Pons (tissue), 1 donor: Measurements from ENCODE around the gene IGF1R.
A peak's percentile ranks its signal among the peaks of the same experiment; 100 is the strongest.

Experiments
- DNase-seq: peaks from one replicate; pipeline ENCODE4 v3.0.0-alpha.2; 2016; ENCODE audit warnings: low spot score

Gene IGF1R

DNA sequence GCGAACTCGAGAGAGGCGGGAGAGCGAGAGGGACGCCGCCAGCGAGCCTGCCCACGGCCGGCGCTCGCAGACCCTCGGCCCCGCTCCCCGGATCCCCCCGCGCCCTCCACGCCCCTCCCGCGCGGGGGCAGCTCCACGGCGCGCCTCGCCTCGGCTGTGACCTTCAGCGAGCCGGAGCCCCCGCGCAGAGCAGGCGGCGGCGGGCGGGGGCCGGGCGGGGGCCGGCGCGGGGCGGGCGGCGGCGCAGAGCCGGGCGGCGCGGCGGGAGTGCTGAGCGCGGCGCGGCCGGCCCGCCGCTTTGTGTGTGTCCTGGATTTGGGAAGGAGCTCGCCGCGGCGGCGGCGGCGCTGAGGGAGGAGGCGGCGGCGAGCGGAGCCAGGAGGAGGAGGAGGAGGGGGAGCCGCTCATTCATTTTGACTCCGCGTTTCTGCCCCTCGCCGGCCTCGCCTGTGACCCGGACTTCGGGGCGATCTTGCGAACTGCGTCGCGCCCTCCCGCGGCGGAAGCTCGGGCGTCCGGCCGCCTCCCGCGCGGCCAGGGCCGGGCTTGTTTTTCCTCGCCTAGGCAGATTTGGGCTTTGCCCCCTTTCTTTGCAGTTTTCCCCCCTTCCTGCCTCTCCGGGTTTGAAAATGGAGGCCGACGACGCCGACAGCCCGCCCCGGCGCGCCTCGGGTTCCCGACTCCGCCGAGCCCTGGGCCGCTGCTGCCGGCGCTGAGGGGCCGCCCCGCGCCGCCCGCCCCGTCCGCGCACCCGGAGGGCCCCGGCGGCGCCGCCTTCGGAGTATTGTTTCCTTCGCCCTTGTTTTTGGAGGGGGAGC lies 524 bp downstream of the IGF1R start:
- no peak for DNase-seq

DNA sequence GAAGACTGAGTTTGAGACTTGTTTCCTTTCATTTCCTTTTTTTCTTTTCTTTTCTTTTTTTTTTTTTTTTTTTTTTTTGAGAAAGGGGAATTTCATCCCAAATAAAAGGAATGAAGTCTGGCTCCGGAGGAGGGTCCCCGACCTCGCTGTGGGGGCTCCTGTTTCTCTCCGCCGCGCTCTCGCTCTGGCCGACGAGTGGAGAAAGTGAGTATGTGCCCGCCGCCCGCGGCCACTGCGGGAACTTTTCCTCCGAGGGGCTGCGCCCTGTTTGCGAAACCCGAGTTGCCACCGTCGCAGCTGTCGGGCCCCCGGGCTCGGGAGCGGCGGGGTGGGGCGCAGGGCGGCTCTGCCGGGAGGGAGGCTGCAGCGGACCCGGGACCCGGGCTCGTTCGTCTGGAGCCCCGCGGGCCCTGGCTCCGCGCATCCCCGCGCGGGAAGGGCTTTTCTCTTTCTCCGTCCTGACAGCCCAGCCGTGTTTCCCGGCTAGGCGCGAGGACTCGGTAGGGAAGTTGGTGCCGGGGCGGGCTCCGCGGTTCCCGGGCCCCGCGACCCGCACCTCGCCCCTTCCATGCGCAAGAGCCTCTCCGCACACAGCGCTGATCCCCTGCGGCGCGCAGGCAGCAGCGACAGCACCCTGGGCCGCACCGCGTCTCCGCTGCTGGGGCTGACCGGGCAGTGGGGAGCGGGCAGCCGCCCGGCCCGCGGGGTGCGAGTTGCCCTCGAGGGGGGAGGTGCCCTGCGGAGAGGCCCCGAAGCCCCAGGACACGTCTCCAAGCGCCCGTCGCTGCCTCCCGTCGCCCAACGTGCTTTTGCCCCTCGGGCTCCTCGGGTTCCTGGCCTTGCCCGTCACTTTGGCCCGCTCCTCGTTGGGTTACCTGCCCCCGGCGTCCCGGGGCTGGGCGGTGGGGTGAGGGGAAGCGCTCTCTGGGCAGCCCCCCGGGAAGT lies 1.4 kb downstream of the IGF1R start:
- no peak for DNase-seq

DNA sequence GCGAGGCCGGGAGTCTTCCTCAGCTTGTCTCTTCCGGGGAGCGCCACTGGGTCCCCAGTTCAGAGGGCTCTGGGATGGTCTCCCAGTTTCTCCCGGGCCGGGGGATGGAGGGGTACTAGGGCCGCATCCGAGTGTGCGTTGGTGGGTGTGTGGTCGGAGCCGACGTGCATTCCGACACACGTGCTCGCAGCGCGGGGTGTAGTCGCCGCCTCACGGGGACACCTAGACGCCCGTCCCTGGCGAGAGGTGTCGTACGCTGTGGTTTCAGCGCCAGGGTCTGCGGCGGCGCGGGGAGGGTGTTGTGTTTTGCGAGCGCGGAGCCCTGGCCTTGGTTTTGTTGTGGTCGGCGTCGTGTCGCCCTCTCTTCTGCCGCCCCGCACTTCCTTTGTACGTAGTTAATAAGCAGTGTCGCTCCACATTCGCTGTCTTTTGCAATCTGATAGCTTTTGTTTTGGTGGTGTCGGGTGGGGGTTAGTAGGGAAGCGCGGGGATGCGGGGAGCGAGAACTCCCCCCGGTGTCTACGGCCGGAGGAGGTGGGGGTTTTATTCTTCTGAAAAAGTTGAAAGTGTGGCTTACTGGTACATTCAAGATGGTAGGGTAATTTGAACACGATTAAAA lies 2.2 kb downstream of the IGF1R start:
- DNase-seq = no peak

GRCh38 chr15:98651036-98651481 lies 2.7 kb downstream of the IGF1R start:
- DNase-seq = no peak

DNA sequence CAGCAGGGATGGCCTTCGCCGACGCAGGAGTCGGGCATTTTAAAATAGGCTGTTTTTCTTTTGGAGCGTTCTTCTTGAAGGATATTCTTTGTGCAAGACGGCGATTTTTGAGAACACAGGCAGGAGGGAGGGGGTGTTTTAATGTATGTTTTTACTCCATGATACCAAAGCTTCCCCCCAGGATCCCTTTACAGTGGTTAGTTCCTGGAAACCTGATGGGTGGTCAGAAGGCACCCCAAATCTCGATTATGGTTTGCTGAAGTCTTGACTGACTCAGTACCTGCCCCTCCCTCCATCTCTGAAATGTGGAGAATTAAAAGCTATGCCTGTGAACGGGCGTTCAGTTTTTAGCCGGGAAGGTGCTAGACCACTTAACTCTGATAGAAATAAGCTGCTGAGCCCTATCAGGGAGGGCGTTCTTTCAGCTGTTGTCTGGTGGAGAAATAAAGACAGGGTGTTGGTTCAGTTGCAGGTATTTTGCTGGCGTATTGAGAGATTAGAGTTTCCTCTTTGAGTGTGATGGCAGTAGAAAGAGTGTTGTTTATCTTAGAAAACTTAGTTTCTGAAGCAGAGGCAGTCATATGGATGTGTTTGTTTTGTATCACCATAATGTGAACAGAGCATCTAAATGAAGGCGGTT lies 3.4 kb downstream of the IGF1R start:
- no peak for DNase-seq

- no peak for DNase-seq
Observed at GRCh38 chr15:98653686-98654085, 5.3 kb downstream of the IGF1R start.

- DNase-seq = no peak
Observed at GRCh38 chr15:98654790-98655360, 6.5 kb downstream of the IGF1R start.

DNA sequence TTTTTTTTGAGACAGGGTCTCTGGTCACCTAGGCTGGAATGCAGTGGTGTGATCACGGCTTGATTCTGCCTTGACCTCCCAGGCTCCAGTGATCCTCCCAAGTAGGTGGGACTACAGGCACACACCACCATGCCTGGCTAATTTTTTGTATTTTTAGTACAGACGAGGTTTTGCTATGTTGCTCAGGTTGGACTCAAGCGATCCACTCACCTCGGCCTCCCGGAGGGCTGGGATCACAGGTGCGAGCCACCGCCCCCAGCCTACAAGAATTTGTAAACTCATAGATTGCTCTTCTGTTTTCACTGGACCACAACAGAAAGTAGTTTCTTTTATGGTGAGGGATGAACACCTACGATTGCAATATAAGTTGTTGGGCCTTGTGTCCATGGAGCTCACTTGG lies 7.4 kb downstream of the IGF1R start:
- no peak for DNase-seq

GRCh38 chr15:98657721-98658120 lies 9.4 kb downstream of the IGF1R start:
- DNase-seq = no peak

DNA sequence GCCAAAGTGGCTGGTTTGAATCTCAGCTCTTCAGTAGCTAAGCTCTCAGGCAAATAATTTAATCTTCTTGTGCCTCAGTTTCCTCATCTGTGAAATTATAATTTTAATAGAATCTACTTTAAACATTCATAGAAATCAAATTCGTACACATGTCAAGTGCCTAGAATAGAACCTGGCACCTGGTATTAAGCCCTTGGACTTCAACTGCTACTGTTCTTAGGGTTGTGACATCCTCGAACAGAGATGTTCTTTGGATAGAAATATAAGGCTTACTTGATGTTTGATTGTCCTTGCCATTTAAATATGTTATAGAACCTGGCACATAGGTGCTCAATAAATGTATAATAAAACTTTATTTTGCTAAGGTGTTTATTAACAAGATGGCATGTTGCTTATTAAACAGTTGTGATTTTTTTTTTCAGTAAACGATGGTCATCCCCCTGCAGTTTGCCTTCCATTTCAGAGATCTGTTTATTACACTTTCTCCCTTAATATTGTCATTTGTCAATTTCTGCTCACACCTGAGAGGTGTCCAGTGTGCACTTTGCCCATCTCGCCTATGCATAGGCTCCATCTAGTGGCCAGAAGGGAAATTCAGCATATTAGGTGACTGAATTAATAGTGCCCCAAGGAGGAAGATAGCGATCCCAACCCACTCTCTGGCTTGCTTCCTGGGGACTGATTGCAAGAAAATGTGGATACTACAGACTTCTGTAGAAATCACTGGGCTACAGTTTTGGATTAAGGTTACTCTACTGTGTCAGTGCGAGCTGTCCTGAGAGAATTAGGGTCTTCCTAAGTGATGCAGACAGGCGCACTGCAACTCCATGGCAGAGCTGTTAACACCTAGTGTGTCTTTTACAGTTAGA lies 10.7 kb downstream of the IGF1R start:
- DNase-seq = peak; percentile 68

DNA sequence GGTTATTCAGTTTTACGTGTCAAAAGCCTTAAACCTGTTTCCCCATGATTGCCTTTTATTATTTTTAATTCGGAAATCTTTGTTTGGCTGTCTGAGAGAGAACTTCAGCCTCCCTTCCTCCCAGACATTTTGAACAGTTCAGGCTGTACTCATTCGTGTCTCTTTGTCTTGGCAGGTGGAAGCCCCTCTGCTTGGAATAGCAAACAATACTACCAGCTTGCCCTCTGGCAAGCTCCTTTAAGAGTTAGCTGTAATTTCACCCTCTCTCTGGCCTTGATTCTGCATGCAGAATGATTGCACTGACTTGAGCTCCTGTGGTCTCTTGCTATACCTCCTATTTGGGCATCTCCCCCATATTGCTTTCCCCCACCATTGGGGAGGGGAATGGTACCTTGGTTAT lies 11.7 kb downstream of the IGF1R start:
- no peak for DNase-seq

DNA sequence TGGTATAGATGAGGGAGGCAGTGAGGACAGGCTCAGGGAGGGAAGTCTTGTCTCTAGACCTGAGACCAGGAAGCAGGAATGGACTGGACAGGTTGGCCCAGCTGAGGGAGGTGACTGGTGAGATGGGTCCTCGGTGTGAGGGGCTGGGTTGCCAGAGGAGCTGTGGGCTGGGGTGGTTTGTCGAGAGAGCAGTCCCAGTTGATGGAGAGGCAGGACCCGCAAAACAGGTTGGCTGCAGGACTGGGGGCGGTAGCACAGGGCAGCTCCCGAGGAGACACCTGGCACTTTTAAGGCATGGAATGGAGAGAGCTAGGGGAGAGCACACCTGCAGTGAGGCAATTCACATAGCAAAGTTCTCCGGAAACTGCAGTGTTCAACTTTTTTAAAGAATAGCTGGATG lies 14.7 kb downstream of the IGF1R start:
- no peak for DNase-seq

- no peak for DNase-seq
Observed at GRCh38 chr15:98663606-98664005, 15.3 kb downstream of the IGF1R start.

GRCh38 chr15:98666441-98666840 lies 18.1 kb downstream of the IGF1R start:
- no peak for DNase-seq

GRCh38 chr15:98666841-98667240 lies 18.5 kb downstream of the IGF1R start:
- DNase-seq = no peak

GRCh38 chr15:98667521-98668179 lies 19.3 kb downstream of the IGF1R start:
- DNase-seq = no peak

GRCh38 chr15:98668566-98669308 lies 20.4 kb downstream of the IGF1R start:
- DNase-seq = no peak

DNA sequence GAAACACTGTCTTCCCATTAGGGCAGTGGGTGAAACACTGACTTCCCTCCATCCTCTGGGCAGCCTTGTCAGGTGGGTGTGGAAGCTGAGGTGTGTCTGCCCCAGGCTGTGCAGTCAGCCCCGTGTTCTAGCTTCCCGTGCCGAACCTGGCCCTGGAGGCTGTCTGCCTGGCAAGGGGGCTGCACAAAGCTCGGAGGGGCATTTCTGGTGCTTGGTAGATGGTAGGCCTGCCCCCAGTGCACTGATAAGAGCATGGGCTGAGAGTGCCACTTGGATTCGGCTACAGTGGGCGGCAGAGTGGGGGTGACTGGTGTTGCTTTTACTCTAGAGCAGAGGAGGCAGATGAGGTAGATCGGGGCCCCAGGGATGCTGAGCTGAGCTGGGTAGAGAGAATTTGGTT lies 21.3 kb downstream of the IGF1R start:
- DNase-seq = no peak
